Activated naive CD4-positive, alpha-beta T cell treated with anti-CD3 and anti-CD28 coated beads, Interleukin-2, amount 10 ng/mL, durations not matched to agents 7 days and 5 days (primary cell): ENCODE results near the gene SLC29A1.
"Not testable (repeated sequence)": the region's sequence is repeated elsewhere in the genome, so short reads cannot be mapped to it uniquely, and the experiment has no call there.

Source experiments
- CTCF ChIA-PET: fragments of 350-600 bp; sonication (Branson Sonifier 250); formaldehyde crosslinking; loops from one replicate; lab custom pipeline; 2021; ENCODE audit warnings: antibody characterized with exemption; lab: Charles Lee
- DNase-seq: peaks from one replicate; pipeline ENCODE4 v3.0.0-alpha.2; 2020
- H3K27ac Mint-ChIP-seq: one replicate; pipeline ENCODE4 v1.8.0; 2021; ENCODE audit warnings: mild to moderate bottlenecking, moderate library complexity, mixed read lengths
- H3K27me3 Mint-ChIP-seq: one replicate; pipeline ENCODE4 v1.8.0; 2021; ENCODE audit warnings: mild to moderate bottlenecking, mixed read lengths
- H3K36me3 Mint-ChIP-seq: one replicate; pipeline ENCODE4 v1.8.0; 2021; ENCODE audit warnings: mixed read lengths
- H3K4me1 Mint-ChIP-seq: one replicate; pipeline ENCODE4 v1.8.0; 2021; ENCODE audit warnings: mixed read lengths
- H3K4me3 Mint-ChIP-seq: one replicate; pipeline ENCODE4 v1.8.0; 2021; ENCODE audit warnings: mild to moderate bottlenecking, moderate library complexity, mixed read lengths
- H3K9me3 Mint-ChIP-seq: one replicate; pipeline ENCODE4 v1.8.0; 2021; ENCODE audit warnings: mixed read lengths

The SLC29A1 gene

GRCh38 chr6:44231426-44231825 is 8.0 kb downstream of the SLC29A1 start:
- not testable (repeated sequence) for H3K9me3 Mint-ChIP-seq, H3K36me3 Mint-ChIP-seq, DNase-seq, H3K27ac Mint-ChIP-seq, H3K4me3 Mint-ChIP-seq, H3K27me3 Mint-ChIP-seq, H3K4me1 Mint-ChIP-seq
- CTCF ChIA-PET, result interaction anchor here (0.8 to 1.1 kb wide), 2 partner anchors 10 to 81 kb away, joined by 3 read pairs; partner anchors contain the start of gene AARS2

GRCh38 chr6:44232676-44233566 is 9.5 kb downstream of the SLC29A1 start:
- Mint-ChIP-seq H3K4me3 (no peak overlapping the region), H3K4me1 (peaks cover 18% of the 10 kb centered on the region), H3K27ac (peak overlapping the region; percentile 64), H3K9me3 (no peaks in the 10 kb centered on the region), H3K36me3 (peaks cover 8% of the 10 kb centered on the region), H3K27me3 (no peaks in the 10 kb centered on the region)
- no peak for DNase-seq
- CTCF ChIA-PET, result no interaction called here

DNA sequence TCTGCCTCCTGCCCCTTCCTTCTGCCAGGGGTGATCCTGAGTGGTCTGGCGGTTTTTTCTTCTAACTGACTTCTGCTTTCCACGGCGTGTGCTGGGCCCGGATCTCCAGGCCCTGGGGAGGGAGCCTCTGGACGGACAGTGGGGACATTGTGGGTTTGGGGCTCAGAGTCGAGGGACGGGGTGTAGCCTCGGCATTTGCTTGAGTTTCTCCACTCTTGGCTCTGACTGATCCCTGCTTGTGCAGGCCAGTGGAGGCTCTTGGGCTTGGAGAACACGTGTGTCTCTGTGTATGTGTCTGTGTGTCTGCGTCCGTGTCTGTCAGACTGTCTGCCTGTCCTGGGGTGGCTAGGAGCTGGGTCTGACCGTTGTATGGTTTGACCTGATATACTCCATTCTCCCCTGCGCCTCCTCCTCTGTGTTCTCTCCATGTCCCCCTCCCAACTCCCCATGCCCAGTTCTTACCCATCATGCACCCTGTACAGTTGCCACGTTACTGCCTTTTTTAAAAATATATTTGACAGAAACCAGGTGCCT is 10.2 kb downstream of the SLC29A1 start:
- peaks cover 8% of the 10 kb centered on the region for H3K36me3 Mint-ChIP-seq
- DNase-seq, result no peak
- no peak overlapping the region for H3K4me3 Mint-ChIP-seq
- H3K27ac Mint-ChIP-seq, result peak overlapping the region; percentile 64
- H3K9me3 Mint-ChIP-seq, result no peaks in the 10 kb centered on the region
- H3K4me1 Mint-ChIP-seq, result peaks cover 24% of the 10 kb centered on the region
- CTCF ChIA-PET, result interaction anchor here (0.8 to 3.1 kb wide), 2 partner anchors 9 to 61 kb away, joined by 3 to 16 read pairs; no protein-coding TSS in a partner anchor
- no peaks in the 10 kb centered on the region for H3K27me3 Mint-ChIP-seq

DNA sequence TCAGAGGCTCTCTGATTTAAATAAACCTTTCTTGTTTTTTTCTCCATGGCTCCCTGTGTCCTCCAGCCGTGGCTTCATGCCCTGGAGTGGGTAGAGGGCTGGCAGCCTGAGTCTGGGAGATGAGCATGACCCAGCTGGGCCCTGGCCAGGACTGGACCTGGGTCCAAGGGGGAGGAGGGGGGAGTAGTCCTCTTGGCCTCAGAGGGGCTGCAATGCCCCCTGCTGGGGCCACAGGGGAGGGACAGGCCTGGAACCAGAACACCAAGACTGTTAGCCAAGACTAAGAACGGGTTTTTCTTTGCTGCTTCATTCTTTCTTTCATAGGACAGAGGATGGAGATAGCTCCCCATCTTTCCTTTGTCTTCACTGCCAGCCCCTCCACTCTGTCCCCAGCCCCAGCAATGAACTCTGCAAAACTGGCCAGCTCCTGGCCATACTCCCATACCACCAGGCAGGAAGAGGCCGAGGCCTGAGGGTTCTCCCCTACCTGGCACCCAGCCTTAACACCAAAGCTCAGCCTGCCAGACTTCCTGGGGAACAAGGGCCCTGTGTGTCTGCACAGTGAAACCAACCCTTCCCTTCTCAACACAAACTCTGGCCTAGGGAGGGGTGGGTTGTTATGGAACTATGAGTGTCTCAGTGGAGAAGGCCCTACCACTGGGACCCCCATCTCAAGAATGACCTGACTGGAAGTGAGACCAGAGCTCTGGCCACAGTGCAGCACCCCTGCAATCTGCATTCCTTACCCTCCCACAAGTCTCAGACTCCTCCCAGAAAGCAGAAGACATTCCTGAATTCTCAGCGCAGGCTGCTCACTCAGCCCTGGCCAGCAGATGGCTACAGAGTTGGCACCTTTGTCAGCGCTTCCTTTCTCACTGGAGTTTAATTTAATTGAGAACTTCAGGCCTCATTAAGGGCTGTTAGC is 11.0 kb downstream of the SLC29A1 start:
- Mint-ChIP-seq H3K27ac (peak overlapping the region; percentile 8), H3K4me3 (no peak overlapping the region), H3K27me3 (no peaks in the 10 kb centered on the region), H3K4me1 (peaks cover 24% of the 10 kb centered on the region), H3K36me3 (peaks cover 6% of the 10 kb centered on the region), H3K9me3 (no peaks in the 10 kb centered on the region)
- CTCF ChIA-PET, result interaction anchor here (0.6 to 3.1 kb wide), 11 partner anchors 10 to 391 kb away, joined by 3 to 16 read pairs (median 3); partner anchors contain the start of gene HSP90AB1
- DNase-seq, result no peak

DNA sequence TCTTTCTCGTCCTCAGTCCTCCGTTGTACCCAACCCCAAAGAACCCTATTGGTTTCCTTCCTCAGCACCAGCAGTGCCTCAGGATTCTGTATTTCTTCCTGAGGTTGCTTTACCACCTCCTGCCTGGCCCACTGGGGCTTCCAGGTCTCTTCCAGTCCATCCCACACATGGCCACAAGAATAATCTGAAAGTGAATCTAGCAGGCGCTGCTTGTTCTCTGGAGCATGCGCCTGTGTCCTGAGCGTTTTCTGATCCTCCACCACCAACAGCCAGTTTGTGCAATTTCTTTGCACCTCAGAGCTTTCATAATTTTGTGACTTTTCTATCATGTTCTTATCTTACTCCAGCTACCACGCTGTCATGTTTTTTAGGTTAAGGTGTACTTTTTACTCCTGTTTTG is 11.9 kb downstream of the SLC29A1 start:
- CTCF ChIA-PET, result interaction anchor here (0.6 to 3.1 kb wide), 11 partner anchors 10 to 392 kb away, joined by 3 to 16 read pairs (median 3); partner anchors contain the start of gene HSP90AB1
- no peaks in the 10 kb centered on the region for H3K27me3 Mint-ChIP-seq
- H3K27ac Mint-ChIP-seq, result no peak overlapping the region
- no peaks in the 10 kb centered on the region for H3K9me3 Mint-ChIP-seq
- H3K36me3 Mint-ChIP-seq, result peaks cover 6% of the 10 kb centered on the region
- H3K4me3 Mint-ChIP-seq, result no peak overlapping the region
- H3K4me1 Mint-ChIP-seq, result peaks cover 24% of the 10 kb centered on the region
- no peak for DNase-seq

DNA sequence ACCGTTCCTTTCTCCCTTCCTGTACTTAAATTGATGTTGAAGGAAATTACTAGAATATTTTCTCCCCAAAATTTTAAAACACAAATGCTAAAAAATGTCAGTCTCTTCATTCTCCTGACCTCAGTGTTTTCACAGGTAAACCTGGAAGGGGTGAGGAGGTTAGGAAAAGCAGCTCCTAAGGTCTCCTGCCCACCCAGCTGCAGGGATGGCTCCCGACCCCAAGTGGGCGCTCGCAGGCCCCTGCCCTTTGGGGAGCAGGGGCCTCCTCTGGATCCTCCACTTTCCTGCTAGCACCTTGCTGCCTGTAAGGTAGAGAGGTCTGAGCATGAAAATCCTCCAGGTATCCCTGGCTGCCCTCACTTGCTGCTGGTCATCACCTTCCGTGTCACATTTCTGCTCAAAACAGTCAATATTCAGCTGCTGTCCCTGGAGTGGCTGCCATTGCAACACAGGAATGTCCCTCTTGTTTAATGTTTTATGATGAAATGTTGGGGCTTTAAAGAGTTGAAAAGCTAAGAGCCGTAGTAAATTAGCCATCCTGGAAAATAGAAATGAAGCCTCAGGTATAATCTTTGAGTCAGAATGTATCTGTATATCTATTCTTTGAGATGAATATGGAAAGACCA is 12.6 kb downstream of the SLC29A1 start:
- no peak overlapping the region for H3K27ac Mint-ChIP-seq
- H3K36me3 Mint-ChIP-seq, result peaks cover 6% of the 10 kb centered on the region
- no peaks in the 10 kb centered on the region for H3K9me3 Mint-ChIP-seq
- no peak for DNase-seq
- peaks cover 24% of the 10 kb centered on the region for H3K4me1 Mint-ChIP-seq
- CTCF ChIA-PET, result interaction anchor here (1.2 to 3.1 kb wide), 5 partner anchors 9 to 63 kb away, joined by 3 to 16 read pairs (median 4); no protein-coding TSS in a partner anchor
- H3K27me3 Mint-ChIP-seq, result no peaks in the 10 kb centered on the region
- no peak overlapping the region for H3K4me3 Mint-ChIP-seq

- Mint-ChIP-seq H3K4me3 (peak overlapping the region; percentile 79), H3K27ac (peak overlapping the region; percentile 91), H3K9me3 (no peaks in the 10 kb centered on the region), H3K27me3 (peaks cover 8% of the 10 kb centered on the region), H3K36me3 (peaks cover 5% of the 10 kb centered on the region), H3K4me1 (peaks cover 24% of the 10 kb centered on the region)
- peak; percentile 75 for DNase-seq
- CTCF ChIA-PET, result interaction anchor here (0.6 to 3.1 kb wide), 16 partner anchors 8 to 140 kb away, joined by 3 to 16 read pairs (median 4); partner anchors contain the start of genes HSP90AB1, SLC29A1 and SLC35B2
These were observed 13.8 kb downstream of the SLC29A1 start for GRCh38 chr6:44237021-44237812.

GRCh38 chr6:44237813-44238433 is 14.5 kb downstream of the SLC29A1 start:
- peak; percentile 82 for DNase-seq
- H3K4me1 Mint-ChIP-seq, result peaks cover 22% of the 10 kb centered on the region
- peak overlapping the region; percentile 79 for H3K4me3 Mint-ChIP-seq
- CTCF ChIA-PET, result interaction anchor here (0.6 to 2.1 kb wide), 14 partner anchors 9 to 141 kb away, joined by 3 to 15 read pairs (median 4); partner anchors contain the start of genes HSP90AB1, SLC29A1 and SLC35B2
- H3K27ac Mint-ChIP-seq, result peak overlapping the region; percentile 91
- H3K27me3 Mint-ChIP-seq, result peaks cover 8% of the 10 kb centered on the region
- peaks cover 3% of the 10 kb centered on the region for H3K36me3 Mint-ChIP-seq
- H3K9me3 Mint-ChIP-seq, result no peaks in the 10 kb centered on the region

GRCh38 chr6:44238687-44239350 is 15.4 kb downstream of the SLC29A1 start:
- H3K9me3 Mint-ChIP-seq, result no peaks in the 10 kb centered on the region
- H3K4me3 Mint-ChIP-seq, result peak overlapping the region; percentile 79
- DNase-seq, result no peak
- peaks cover 15% of the 10 kb centered on the region for H3K27me3 Mint-ChIP-seq
- H3K27ac Mint-ChIP-seq, result no peak overlapping the region
- peaks cover 17% of the 10 kb centered on the region for H3K4me1 Mint-ChIP-seq
- CTCF ChIA-PET, result interaction anchor here (0.6 to 2.1 kb wide), 4 partner anchors 8 to 142 kb away, joined by 4 to 15 read pairs (median 10); partner anchors contain the start of genes HSP90AB1 and SLC29A1
- H3K36me3 Mint-ChIP-seq, result peaks cover 3% of the 10 kb centered on the region

- Mint-ChIP-seq H3K4me3 (no peak overlapping the region), H3K4me1 (peaks cover 17% of the 10 kb centered on the region), H3K27me3 (peaks cover 33% of the 10 kb centered on the region), H3K27ac (no peak overlapping the region), H3K9me3 (no peaks in the 10 kb centered on the region), H3K36me3 (peaks cover 11% of the 10 kb centered on the region)
- DNase-seq, result no peak
- CTCF ChIA-PET, result interaction anchor here (0.7 to 2.2 kb wide), 3 partner anchors 13 to 74 kb away, joined by 3 to 6 read pairs (median 6); no protein-coding TSS in a partner anchor
These were observed 19.9 kb downstream of the SLC29A1 start for GRCh38 chr6:44243345-44243744.

DNA sequence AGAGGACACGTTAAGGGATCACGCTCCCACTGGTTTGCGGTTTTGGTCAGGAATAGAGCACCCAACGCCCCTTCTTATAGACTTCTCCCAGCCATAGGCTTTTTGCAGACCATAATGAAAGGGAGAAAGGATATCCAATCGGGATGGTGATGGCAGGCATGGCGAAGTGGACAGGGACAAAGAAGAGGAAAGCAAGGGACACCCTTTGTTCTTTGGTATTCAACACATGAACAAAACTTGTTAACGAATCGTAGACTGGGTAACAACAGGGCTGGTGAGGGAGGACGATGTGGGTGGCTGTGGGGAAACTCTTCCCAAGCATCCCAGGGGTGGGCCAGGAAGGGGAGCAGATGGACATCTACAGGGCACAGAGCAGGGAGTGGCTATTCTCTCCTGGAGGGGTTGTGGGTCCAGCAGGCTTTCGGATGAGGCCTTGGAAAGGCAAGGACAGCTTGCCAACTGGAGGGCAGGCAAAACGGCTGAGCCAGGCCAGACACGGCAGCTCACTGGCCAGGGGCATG is 22.1 kb downstream of the SLC29A1 start:
- CTCF ChIA-PET, result interaction anchor here (0.6 to 3.0 kb wide), 5 partner anchors 9 to 1453 kb away, joined by 4 to 15 read pairs (median 4); partner anchors contain the start of gene SLC35B2
- H3K36me3 Mint-ChIP-seq, result peaks cover 32% of the 10 kb centered on the region
- H3K27me3 Mint-ChIP-seq, result peaks cover 33% of the 10 kb centered on the region
- H3K4me1 Mint-ChIP-seq, result peaks cover 35% of the 10 kb centered on the region
- DNase-seq, result no peak
- H3K27ac Mint-ChIP-seq, result peak overlapping the region; percentile 98
- H3K9me3 Mint-ChIP-seq, result no peaks in the 10 kb centered on the region
- H3K4me3 Mint-ChIP-seq, result peak overlapping the region; percentile 97
